Measurements from ENCODE around the gene MPO. TPM values are rescaled to one million over a fixed set of nuclear protein-coding genes. Genes with fewer than 3 reads are reported as not detected.

The MPO gene
- total and polyA plus RNA-seq, 2 of the 8 experiments (the other 6 are each of a cell fraction or from before 2014, with no cell fraction given) = 0.06 to 0.74 TPM

DNA sequence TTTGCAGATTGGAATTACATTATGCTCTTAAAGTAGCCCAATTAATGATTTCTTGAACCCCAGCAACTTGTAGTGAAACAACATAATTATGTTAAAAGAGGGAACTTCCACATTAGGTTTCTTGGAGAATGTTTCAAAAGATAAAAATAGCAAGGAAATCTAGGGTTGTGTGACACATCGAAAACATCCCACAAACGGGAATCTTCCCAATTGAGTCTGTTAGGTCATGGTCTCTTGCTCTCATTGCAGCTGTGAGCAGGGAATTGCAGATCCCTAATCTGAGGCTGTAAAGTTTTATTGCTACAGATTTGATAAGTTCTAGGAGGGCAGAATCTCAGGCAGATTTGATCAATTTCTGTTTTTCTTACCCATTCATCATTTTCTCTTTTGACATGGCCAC lies 49.1 kb downstream of the MPO start:
- Histone ChIP-seq H3K27ac (ENCODE audit: low read depth, low read length) (no peak overlapping the region), H3K9ac (replicated peaks in 1 of 4; ENCODE audit: extremely low read depth in 1 of 4, low read depth in 3 of 4, low read length in 3 of 4) (no peak overlapping the region), H2BK5ac (ENCODE audit: low read depth, low read length) (no peak overlapping the region), H4K5ac (ENCODE audit: insufficient read length, low read depth, low read length) (no peak overlapping the region), H4K8ac (ENCODE audit: extremely low read depth, insufficient read depth, low read length) (no peak overlapping the region), H2BK20ac (ENCODE audit: low read length) (no peak overlapping the region), H3K9me3 (ENCODE audit: insufficient read depth in 2 of 2, low read depth in 1 of 2, low read length in 1 of 2) (no peaks in the 10 kb centered on the region), H3K4ac (replicated peaks; ENCODE audit: insufficient read length, low read depth, low read length) (no peak overlapping the region), H2BK15ac (ENCODE audit: low read length) (no peak overlapping the region), H2BK120ac (replicated peaks; ENCODE audit: low read depth, low read length) (no peak overlapping the region), H3K36me3 (ENCODE audit: control insufficient read depth in 2 of 4, insufficient read depth in 4 of 4, low read length in 3 of 4) (no peaks in the 10 kb centered on the region), H2BK12ac (ENCODE audit: low read depth, low read length) (no peak overlapping the region), H3K4me1 (replicated peaks in 1 of 4; ENCODE audit: control insufficient read depth in 3 of 4, insufficient read depth in 4 of 4, low read length in 3 of 4) (peaks cover 0 to 4% (median 0%) of the 10 kb centered on the region in 4 experiments; a peak in 4 of 7 replicates), H3K4me3 (ENCODE audit: extremely low read depth in 1 of 4, insufficient read depth in 2 of 4, low read depth in 3 of 4, low read length in 4 of 4) (no peak overlapping the region), H3K4me2 (ENCODE audit: insufficient read depth in 1 of 2, low read depth in 2 of 2, low read length in 2 of 2) (no peak overlapping the region), H4K20me1 (replicated peaks in 1 of 2; ENCODE audit: control insufficient read depth in 1 of 2, insufficient read depth in 2 of 2, low read length in 2 of 2) (no peaks in the 10 kb centered on the region), H2AK5ac (ENCODE audit: low read depth, low read length) (no peak overlapping the region), H3K18ac (ENCODE audit: extremely low read depth, low read length) (no peak overlapping the region), H4K91ac (replicated peaks; ENCODE audit: insufficient read length, low read length) (no peak overlapping the region), H3K14ac (ENCODE audit: insufficient read length) (no peak overlapping the region), H3K56ac (replicated peaks; ENCODE audit: insufficient read length, low read depth, low read length) (no peak overlapping the region), H3K23ac (ENCODE audit: insufficient read length) (no peak overlapping the region), H2AFZ (ENCODE audit: low read length) (no peak overlapping the region), H3K23me2 (ENCODE audit: low read depth, low read length) (no peaks in the 10 kb centered on the region), H3K27me3 (replicated peaks in 1 of 4; ENCODE audit: control insufficient read depth in 3 of 4, extremely low read depth in 1 of 4, insufficient read depth in 3 of 4, low read length in 3 of 4) (peaks cover 0 to 18% (median 8%) of the 10 kb centered on the region in 4 experiments; a peak in 5 of 7 replicates), H3K79me1 (ENCODE audit: low read depth, low read length) (no peaks in the 10 kb centered on the region), H3K79me2 (ENCODE audit: control insufficient read depth in 1 of 2, insufficient read depth in 2 of 2, low read length in 2 of 2) (no peaks in the 10 kb centered on the region)
- DNase-seq (ENCODE audit: low read depth in 1 of 2, low spot score in 2 of 2) (no peak), FAIRE-seq (no peak)
- 94% methylated on average over 2 of the region's 2 CpGs; no CpG with 5 or more reads in 1 of the 2 experiments for WGBS, 2 experiments (ENCODE audit: extremely low coverage in 1 of 2, insufficient coverage in 1 of 2, insufficient read length in 1 of 2, insufficient replicate concordance in 2 of 2, low coverage in 1 of 2, low lambda C conversion rate in 2 of 2, missing lambda C conversion rate in 1 of 2)
- TF ChIP-seq RFX5 (IDR thresholded peaks at IDR 0.05; ENCODE audit: borderline replicate concordance, low read depth, low read length) (no peak), RBBP5 (IDR thresholded peaks at IDR 0.05; ENCODE audit: borderline replicate concordance, low read depth, low read length) (no peak), POU5F1 (IDR thresholded peaks at IDR 0.05; ENCODE audit: low read depth, low read length) (no peak), TCF12 (IDR thresholded peaks at IDR 0.05; ENCODE audit: low read depth, low read length) (no peak), YY1 (IDR thresholded peaks at IDR 0.05; ENCODE audit: low read depth, low read length) (no peak), CBX5 (IDR thresholded peaks at IDR 0.05; ENCODE audit: low read depth, low read length) (no peak), BCL11A (IDR thresholded peaks at IDR 0.05; ENCODE audit: low read depth in 2 of 2, low read length in 2 of 2) (no peak), KDM5A (IDR thresholded peaks at IDR 0.05; ENCODE audit: low read length) (no peak)
- TF ChIP-seq, protein P1, sequence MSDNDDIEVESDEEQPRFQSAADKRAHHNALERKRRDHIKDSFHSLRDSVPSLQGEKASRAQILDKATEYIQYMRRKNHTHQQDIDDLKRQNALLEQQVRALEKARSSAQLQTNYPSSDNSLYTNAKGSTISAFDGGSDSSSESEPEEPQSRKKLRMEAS (IDR thresholded peaks at IDR 0.05) = no peak
- ChIA-PET POLR2A (ENCODE audit: partially characterized antibody) (interaction anchor here (1.5 kb wide), 1 partner anchor 10 kb away, joined by 4 read pairs; no protein-coding TSS in a partner anchor), CTCF (ENCODE audit: partially characterized antibody) (interaction anchor here (0.6 to 1.6 kb wide), 9 partner anchors 14 to 72 kb away, joined by 3 to 5 read pairs (median 4); no protein-coding TSS in a partner anchor)
